ENCODE measurements around the gene TNNI3K.

The TNNI3K gene

DNA sequence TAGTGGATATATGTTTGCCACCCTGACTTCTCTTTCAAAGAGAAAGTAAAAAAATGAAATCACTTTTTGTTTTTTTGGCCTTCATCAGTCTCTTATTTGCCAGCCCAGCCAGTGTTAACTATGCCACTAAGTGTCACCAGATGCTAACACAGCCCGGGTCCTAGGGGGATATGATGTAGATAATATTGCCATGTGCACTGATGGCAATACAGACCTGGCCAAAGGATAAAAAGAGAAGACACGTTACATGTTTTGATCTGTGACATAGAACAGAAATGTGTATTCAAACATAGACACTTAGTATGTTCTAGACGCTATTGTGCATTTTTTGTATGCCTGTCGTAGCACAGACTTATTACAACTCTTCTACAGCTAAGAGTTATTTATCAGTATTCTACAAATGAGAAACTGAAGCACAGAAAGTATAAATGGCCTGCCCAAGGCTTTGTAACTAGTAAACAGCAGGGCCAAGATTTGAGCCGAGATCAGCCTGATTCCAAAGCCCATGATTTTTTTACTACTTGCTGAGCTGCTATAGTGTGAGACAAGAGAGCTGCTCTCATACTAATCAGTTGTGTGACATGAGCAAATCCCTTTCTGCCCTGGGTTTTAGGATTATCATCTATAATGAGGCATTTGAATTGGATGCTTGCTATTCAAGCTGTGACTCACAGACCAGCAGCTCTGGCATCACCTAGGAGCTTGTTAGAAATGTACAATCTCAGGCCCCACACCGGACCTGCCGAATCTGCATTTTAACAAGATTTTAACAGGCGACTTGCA lies 270.9 kb downstream of the TNNI3K start:
- DNase-seq: no peak

DNA sequence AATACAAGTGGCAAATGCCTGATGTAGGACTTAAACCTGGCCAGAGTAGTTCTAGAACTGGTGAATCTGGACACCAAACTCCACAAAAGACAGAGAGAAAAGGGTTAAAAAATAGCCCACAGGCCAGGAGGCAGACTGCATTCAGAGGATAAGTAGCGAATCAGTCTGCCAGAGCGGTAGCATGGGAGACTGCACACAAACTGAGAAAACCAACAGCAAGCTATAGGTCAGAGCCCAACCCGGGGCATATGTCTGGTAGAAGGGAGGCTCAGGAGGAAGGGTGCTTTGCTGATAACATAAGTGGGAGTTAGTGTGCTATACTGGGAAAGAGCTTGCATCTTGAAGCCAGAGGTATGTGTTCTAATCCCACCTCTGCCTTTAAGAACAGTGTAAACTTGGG lies 273.3 kb downstream of the TNNI3K start:
- DNase-seq: no peak

DNA sequence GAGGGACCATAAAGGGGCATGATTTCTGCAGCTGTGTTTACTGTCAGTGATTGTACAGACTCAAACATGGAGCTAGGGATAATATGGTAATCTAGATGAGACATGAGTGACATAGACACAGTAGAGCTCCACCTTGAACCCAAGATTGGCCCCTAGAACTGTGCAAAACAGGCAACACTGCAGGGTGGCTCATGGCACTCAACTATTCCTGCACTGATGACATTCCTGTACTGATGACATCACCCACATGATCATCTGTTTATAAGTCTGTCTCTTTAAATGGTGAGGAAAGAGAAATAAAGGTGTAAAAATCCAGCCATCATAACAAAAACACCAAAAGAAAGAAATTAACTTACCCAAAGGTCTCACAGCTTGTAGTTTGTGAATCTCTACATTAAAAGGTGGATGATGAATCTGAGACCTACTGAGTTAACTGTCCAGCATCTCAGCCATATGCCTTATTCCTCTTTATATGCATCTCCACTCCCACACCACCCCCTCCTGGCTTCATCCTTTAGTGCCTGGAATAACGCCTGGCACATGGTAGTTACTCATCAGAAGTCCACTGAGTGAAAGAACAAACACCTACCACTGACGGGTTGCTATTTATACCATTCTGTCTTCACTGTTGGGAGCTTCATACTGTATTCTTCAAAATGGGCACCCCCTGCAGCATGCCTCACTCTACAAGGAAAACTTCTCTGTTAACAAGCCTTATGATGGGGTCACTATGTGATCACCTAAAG lies 277.2 kb downstream of the TNNI3K start, which contains the start of gene LRRC53:
TSS of gene LRRC53 (minus strand) at position 442 of the 746 bp plus-strand sequence. CDS start 29,262 bp downstream, outside the sequence.
- DNase-seq: no peak

DNA sequence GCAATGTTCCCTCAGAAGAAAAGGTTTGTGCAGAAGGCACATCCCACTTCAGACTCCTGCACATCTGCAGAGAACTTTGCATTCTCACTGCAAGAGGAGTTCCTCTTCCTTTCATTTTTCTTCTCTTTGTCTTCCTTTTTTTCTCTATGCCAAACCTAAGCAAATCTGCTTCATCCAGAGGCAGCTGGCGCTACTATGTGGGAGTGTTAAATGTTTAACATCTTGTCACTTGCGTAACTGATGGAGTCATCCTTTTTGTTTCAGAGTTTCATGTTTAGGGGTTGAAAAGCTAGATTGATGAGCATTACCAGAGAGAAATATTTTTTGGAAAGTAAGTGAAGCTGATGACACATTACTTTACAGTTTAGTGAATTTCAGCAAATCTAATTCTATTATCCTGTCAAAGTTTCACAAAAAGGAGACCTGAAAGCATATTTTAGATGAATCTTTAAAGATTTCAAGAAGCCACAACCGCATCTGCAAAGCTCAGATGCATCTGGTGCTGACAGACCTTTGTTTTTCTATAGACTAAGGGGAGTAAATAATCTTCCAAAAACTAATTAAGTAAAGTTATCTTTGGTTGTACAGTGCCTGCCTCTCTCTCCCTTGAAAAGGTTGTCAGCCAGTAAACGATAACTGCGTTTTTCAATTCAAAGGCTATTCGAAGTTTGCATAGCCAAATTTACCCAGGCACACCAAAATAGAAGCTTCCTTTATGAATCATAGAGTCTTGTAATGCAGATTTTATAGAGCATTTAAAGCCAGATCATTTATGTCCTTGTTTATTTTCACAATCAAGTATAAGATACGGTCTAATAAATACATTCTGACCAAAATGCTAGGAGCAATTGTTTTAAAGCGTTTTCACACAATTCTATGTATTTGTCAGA lies 278.5 kb downstream of the TNNI3K start:
- DNase-seq: no peak

DNA sequence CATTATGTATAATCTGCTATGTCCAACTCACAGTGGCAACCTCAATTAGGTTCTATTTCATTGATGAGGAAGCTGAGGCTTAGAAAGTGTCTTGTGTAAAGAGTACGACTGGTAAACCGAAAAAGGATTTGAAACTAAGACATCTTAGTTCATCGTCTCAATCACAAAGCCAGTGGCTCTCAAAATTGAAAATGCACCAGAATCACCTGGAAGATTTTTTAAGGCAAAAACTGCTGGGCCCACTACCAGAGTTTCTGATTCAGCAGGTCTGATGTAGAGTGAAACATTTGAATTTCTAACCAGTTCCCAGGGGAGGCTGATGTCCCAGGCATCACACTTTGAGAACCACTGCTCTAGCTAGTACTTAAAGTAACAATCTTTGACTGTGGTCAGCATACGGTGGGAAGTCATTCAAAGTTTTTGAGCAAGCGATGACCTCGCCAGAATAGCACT lies 282.4 kb downstream of the TNNI3K start:
- DNase-seq: no peak

DNA sequence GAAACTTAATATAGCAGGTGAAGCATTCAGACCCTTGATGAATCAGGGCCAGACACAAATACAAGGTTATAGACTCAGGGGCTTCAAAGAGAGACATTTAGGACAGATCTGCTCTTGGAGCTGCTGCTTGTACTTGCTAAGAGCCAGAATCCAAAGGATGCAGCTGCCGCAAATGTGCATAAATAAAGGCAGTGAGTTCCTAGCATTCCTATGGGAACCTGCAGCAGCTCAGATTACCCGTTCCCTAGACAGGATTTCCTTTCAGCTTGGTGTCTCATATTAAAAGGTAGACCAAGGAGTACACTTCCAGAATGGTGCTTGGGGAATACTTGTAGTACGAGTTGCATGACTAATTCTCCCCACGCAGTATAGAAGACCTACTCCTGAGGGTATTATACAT lies 287.0 kb downstream of the TNNI3K start:
- no peak for DNase-seq

DNA sequence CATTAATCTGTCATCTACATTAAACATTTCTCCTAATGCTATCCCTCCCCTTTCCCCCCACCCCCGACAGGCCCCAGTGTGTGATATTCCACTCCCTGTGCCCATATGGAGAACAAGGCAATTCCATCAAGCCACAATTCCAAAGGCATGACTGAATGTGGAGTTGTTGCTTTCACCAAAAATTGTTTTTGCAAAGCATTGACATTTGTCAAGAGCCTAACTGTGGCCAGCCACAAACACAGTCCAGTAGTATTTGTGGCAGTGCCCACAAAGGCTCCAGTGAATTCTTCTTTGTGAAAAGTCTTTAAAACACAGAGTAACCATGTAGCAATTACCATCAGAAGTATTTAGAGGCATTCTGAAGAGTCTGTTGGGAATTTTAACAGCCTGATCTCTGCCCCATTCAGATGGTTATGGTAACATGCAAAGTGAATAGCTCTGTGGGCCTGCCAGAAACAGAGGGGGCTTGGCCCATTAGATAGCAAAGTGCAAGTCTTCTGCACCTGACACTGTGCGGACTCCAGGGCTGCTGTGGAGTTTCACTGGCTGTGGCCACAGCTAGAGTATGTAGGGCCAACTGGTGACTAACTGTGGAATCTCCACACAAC lies 288.8 kb downstream of the TNNI3K start:
- DNase-seq: no peak

DNA sequence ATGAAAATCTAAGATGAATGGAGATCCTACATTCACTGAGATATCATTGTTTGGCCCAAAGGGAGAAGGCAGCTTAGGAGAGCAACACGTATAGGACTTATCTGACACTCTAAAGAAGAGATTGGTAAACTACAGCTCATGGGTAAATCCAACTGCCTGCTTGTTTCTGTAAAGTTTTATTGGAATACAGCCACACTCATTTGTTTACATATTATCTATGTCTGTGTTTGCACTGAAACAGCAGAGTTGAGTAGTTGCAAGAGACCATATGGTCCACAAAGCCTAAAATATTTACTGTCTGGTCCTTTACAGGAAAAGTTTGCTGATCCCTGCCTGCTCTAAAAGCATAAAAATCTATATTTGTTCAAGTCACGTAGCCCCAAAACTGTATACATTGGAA lies 291.5 kb downstream of the TNNI3K start:
- DNase-seq: no peak

DNA sequence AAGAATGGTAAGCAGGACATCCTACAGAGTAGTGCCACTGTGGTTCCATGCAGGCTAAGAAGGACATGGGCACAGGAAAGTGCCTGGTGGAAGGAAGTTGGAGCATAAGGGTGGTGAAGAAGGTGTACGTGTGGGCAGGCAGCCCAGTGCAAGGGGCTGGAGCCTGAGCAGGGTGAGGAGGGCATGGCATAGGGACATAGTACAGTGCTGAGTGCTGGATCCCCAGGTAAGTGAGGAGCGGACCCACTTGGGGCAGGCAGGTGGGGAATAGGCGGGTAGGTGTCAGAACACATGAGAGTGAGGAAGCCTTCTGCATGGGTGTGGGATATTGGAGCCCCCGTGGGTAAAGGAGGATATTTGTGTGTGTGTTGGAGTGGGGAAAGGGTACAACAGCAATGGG lies 292.9 kb downstream of the TNNI3K start:
- DNase-seq: no peak

DNA sequence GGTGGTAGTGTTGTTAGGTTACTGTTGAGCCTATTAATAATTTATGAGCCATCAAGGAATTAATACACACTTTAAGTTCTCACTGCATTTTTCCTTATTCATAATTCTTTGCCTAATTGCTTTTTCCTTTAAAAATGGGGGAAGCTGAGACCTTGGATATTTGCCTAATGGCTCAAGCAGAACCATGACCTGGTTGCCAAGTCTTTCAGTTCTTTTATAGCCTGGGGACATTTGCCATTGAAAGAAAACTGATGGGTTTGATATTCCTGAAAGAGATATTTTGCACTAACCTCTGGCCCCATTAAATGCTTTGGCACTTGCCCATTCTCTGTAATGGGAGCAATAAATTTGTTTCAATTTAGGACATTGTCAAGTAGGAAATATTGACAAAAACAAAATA lies 295.7 kb downstream of the TNNI3K start:
- no peak for DNase-seq

DNA sequence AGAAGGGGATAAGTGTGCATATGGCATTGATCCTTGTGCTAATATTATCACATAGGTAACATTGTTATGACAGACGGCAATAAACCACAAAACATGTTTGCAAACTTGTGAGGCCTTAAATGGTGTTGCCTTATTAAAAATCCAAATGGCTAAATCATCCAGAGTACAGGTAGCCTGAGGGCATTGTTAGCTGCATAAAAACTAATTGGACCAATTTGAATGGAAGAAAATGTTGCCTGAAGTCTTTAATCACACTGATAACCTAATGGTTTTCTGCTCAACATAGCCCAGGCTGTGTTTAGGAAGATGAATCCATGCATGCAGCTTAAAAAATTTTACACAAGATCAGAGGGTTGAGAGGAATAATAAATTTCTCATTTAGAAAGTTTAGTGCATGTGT lies 296.6 kb downstream of the TNNI3K start:
- DNase-seq: no peak

DNA sequence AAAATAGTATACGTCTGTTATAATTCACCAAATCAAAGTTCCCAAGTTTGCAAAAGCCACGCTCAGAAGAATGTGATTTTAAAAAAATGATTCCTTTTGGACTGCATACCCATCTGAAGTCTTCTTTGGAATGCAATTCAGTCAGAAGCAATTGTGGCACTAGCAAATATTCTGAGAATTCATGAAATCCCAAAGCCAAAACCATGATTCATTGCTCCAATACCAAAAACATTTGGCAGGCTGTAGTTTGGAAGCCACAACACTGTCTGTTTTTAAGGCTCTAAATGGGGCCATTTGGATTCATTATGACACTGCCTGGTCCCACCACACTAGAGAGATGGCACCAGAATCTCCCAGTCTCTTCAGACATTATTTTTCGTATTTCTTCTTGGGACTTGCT lies 299.1 kb downstream of the TNNI3K start:
- DNase-seq: no peak

DNA sequence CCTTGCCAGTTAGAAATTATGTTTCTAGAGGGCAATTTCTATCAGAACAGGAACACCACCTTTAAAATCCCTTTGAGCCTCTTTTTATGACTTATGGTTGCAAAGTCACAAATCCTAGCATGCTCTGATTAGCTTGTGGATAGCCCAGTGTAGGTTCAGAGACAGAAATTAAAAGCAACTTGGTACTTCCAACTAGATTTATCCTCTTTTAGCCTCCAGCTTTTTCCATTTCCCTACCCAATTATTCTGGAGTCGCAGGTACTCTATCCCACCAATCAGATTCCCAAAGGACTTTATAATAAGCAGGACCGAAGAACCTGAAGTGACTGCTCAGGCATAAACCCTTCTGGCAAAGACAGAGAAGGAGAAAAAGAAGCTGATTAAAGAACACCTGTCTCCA lies 310.6 kb downstream of the TNNI3K start:
- no peak for DNase-seq

DNA sequence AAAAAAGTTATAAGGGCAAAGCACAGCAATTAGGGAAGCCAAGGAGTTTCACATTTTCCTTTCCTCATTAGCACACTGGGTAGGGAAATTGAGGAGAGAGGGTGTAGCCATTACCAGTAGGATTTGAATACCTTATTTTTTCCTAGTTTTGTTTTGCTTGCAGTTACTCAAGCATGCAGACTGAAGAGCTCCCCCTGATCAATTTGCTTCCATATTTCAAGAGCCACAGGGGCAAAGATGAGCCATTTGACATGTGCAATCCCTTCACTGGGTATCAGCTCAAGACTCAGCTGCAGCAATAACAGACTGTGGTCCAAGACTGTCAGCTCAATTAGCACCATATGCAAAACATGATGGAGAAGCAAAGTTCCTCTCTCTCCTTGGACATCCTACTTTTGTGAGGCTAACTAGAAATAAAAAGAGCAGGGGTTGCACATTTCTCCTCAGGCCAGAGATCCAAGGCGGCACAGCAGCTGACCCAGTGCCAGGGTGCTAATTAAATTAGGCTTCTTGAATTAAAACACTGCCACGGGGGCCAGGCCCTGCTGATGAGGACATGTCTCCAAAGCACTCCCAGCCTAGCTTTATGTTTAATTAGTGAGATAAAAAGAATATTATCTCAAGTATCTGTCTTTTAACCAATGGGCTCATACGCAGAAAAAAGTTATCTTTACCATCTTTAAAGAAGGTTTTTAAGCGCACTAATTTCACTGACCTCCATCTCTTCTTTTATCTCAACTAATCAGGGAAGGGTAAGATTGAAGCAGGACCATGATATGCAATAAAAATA lies 314.0 kb downstream of the TNNI3K start:
- no peak for DNase-seq

DNA sequence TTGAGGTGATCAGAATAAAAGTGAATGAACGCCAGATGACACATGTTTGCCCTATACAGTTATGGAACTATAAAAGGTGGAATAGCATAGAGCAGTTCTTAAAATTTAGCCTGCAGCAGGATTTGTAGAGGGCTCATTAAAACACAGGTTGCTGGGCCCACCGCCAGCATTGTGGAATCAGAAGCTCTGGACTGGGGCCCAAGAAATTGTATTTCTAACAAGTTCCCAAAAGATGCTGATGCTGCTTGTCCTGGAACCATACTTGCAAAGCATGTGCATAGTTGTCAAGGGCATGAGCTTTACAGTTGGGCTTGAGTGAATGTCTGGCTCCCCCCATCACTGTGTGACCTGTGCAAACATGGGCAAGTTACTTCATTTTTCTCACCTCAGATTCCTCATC lies 314.7 kb downstream of the TNNI3K start:
- no peak for DNase-seq

DNA sequence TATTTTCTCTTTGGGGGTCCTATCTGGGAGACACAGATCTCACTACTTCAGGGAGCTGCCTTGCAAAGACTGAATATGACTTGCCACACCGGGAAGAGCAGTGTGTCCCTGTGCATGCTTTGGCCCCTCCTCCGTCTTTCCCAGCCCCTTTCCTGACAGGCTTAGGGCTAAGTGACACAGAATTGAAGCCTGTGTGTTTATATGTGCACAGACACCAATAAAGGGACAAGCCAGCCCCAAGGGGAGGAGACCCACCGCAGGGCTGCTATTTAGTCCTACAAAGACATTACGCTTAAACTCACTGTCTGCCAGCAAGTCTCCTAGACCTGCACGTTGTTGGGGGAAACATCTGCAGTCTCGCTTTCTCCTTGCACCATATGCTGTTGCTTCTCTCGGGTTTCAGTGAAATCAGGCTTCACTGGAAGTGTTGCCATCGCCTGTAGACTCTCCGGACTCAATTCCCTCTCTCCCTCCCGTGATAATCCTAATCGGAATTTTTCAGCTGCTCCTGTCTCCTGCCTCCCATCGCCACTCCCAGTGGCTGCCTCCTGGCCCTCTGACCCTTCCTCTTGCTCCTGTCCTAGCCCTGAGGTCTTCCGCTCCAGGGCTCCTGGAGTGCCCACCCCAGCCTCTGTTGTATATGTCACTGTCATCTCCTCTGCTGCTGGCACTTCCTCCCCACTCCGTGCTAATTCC lies 335.8 kb downstream of the TNNI3K start:
- DNase-seq: no peak

DNA sequence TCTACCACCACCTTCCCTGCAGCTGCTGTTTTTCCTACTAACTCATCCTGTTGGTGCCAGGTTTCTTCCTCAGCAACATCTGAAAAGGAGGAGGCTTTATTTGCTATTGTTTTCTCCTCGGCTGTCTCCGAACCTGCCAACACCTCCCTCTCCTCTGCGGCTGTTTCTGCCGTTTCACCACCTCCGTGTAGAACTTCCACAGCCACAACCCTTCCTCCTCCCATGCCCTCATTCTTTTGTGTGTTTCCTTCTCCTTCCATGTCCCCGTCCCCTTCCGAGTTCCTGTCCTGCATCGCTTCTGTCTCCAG lies 336.3 kb downstream of the TNNI3K start:
- DNase-seq: no peak

DNA sequence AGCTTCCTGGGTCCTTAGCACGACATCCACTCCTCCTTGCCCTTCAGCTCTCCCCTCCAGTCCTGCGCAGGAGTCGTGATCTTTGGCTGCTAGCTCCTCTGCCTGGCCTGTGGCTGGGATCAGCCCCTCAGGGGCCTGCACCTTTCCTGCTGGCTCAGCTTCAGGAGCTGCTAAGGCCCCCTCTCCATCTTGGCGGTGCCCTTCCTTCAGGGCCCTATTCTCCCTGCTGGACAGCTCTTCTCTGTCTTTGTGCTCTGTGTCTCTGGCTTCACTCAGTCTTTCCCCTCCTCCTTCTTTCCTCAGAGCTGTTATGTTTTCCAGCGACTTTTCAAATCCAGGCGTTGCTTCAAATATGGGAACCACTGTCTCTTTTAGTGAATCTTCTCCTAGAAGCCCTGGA lies 336.7 kb downstream of the TNNI3K start:
- DNase-seq: no peak

DNA sequence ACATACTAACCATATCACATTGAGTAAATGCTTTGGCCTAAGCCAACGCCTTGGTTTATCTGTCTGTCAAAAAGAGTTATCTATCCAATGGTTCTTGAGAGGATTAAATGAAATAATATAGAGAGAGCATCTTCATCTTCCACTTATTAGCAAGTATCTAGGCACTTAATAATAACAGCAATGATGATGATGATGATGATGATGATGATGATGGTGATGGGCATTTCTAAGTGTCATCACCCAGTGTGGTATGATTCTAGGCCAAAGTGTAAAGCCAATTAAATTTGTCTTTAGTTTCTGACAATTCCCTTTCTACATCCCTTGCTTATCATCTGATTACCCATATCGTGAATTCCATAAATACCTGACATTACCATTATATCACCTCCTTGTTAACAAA lies 342.9 kb downstream of the TNNI3K start:
- no peak for DNase-seq

DNA sequence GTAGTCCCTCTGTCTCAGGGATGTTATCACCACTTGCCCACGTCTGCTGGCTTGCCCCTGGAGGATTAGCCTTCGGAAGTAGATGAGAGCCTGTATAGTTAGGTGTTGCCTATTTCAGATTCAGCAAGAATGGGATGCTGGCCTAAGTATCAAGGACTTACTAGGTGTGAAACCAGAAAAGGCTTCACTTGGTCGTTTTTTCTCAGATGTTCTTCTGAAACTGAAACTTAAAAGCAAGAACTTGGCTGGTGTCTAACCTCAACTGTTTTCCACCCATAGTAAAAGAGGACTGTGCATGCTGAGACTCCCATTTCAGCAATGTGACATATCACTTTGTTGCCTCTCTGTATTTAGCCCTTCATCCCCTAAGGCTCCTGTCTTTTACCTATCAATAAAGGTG lies 344.2 kb downstream of the TNNI3K start:
- peak in 1 of 5 donors; percentile 13 for DNase-seq

DNA sequence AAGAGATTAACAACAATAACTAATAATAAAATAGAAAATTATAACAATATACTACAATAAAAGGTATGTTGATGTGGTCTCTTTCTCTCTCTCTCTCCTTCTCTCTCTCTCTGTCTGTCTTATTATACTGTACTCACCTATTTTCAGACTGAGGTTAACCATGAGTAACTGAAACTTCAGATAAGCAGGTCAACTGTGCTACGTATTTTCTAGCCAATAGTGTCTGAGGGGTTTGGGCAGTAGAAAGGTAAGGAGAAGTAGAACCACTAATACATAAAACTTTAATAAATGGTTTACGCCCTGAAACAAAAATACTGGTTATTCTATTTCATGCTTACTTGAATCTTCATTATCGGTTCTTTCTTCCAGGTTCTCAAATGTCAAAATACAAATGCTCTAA lies 348.2 kb downstream of the TNNI3K start:
- no peak for DNase-seq

All from T-helper 1 cell (primary cell).